ENCODE results near the gene KCNG2.

KCNG2 gene

GRCh38 chr18:79769698-79770500 is 27.8 kb upstream of the KCNG2 start:
- DNase-seq = no peak

GRCh38 chr18:79770501-79770815 is 27.3 kb upstream of the KCNG2 start:
- no peak for DNase-seq

- DNase-seq = no peak
These were observed 26.9 kb upstream of the KCNG2 start for GRCh38 chr18:79770826-79771225.

GRCh38 chr18:79771446-79772107 is 26.2 kb upstream of the KCNG2 start:
- no peak for DNase-seq

GRCh38 chr18:79772108-79772864 is 25.5 kb upstream of the KCNG2 start:
- no peak for DNase-seq

GRCh38 chr18:79772865-79773696 is 24.7 kb upstream of the KCNG2 start:
- DNase-seq = no peak

- DNase-seq = no peak
These were observed 23.6 kb upstream of the KCNG2 start for GRCh38 chr18:79774111-79774510.

GRCh38 chr18:79775441-79776221 is 22.1 kb upstream of the KCNG2 start:
- no peak for DNase-seq

- DNase-seq = no peak
These were observed 21.1 kb upstream of the KCNG2 start for GRCh38 chr18:79776674-79777073.

GRCh38 chr18:79778291-79778791 is 19.4 kb upstream of the KCNG2 start:
- no peak for DNase-seq

- DNase-seq = no peak
These were observed 18.6 kb upstream of the KCNG2 start for GRCh38 chr18:79779021-79779699.

GRCh38 chr18:79779700-79780190 is 18.0 kb upstream of the KCNG2 start:
- DNase-seq = no peak

GRCh38 chr18:79780547-79780946 is 17.2 kb upstream of the KCNG2 start:
- no peak for DNase-seq

- no peak for DNase-seq
These were observed 16.3 kb upstream of the KCNG2 start for GRCh38 chr18:79781331-79781941.

GRCh38 chr18:79782566-79783308 is 15.0 kb upstream of the KCNG2 start:
- DNase-seq = no peak

- no peak for DNase-seq
These were observed 13.4 kb upstream of the KCNG2 start for GRCh38 chr18:79784071-79784913.

GRCh38 chr18:79784965-79785770 is 12.6 kb upstream of the KCNG2 start:
- no peak for DNase-seq

GRCh38 chr18:79785831-79786230 is 11.9 kb upstream of the KCNG2 start:
- no peak for DNase-seq
